HCT116 (cell line): ENCODE data around the gene SMARCA4. TPM values are rescaled to one million over a fixed set of nuclear protein-coding genes. Genes with fewer than 3 reads are reported as not detected.

ENCODE experiments used
- ATAC-seq: fragments of 200-7000 bp; cut with Tn5 transposase; 2 replicates; pipeline ENCODE4 v1.9.1; 2020; ENCODE audit warnings: mild to moderate bottlenecking, moderate library complexity
- BruUV-seq: library from RNA; stranded (reverse); fragments of 400-500 nt; replicated peaks from 2 replicates; lab custom pipeline; 2021; lab: Mats Ljungman, UMichigan
- CTCF ChIA-PET: fragments of 300-600 bp; sonication (Branson Sonifier 250); formaldehyde crosslinking; loops from one replicate; lab custom pipeline; 2021; ENCODE audit warnings: antibody characterized with exemption; lab: Charles Lee
- POLR2A ChIA-PET: fragments of 300-600, 350-600 bp; sonication (Branson Sonifier 250); formaldehyde crosslinking; loops from one replicate; lab custom pipeline; 2021; ENCODE audit warnings: antibody characterized with exemption; lab: Charles Lee
- RAD21 ChIA-PET, 2 experiments: fragments of 300-600 bp; sonication (Branson Sonifier 250); formaldehyde crosslinking; loops; one replicate each; lab custom pipeline; 2023; ENCODE audit warnings: low total read pairs in 2 of 2; ENCODE audit not compliant: uncharacterized antibody in 2 of 2, unreplicated experiment in 2 of 2, low non-redundant PET in 1 of 2; lab: Charles Lee
- DNase-seq: peaks from one replicate; pipeline ENCODE4 v3.0.0-alpha.2; 2010; ENCODE audit warnings: low read depth, low spot score
- H2AFZ ChIP-seq: fragments of 200-600 bp; shearing (Covaris generic), sonication (generic); 2 replicates; pipeline ENCODE4 v1.6.1; 2017; ENCODE audit warnings: low read depth, mixed run types, mixed read lengths, antibody characterized with exemption, low read length; ENCODE audit not compliant: poor library complexity, severe bottlenecking
- H3K27ac ChIP-seq: 2 replicates; pipeline ENCODE4 v1.5.1; 2012; ENCODE audit warnings: low read depth, low read length
- H3K27me3 ChIP-seq: fragments of 200-600 bp; sonication (generic); 2 replicates; pipeline ENCODE4 v1.6.1; 2016; ENCODE audit warnings: mixed run types, low read length, mixed read lengths; ENCODE audit not compliant: insufficient read depth
- H3K36me3 ChIP-seq, 2 experiments: fragments of 200-500 bp in 1 of 2; fragments of 200-600 bp in 1 of 2; sonication (Bioruptor generic) in 1 of 2; sonication (generic) in 1 of 2; 2 replicates each; pipeline versions ENCODE4 v1.5.1 to v1.6.1; 2014 to 2016; ENCODE audit warnings: low read length in 2 of 2, inconsistent platforms in 1 of 2, mixed read lengths in 1 of 2, mixed run types in 1 of 2; ENCODE audit not compliant: insufficient read depth in 2 of 2, control insufficient read depth in 1 of 2
- H3K4me1 ChIP-seq, 2 experiments: fragments of 200-600 bp in 1 of 2; sonication (generic) in 1 of 2; 2 replicates each; pipeline versions ENCODE4 v1.5.1 to v1.6.1; 2012 to 2017; ENCODE audit warnings: low read length in 2 of 2, inconsistent platforms in 1 of 2, mild to moderate bottlenecking in 1 of 2, mixed read lengths in 1 of 2, mixed run types in 1 of 2, moderate library complexity in 1 of 2; ENCODE audit not compliant: insufficient read depth in 2 of 2, control insufficient read depth in 1 of 2
- H3K4me2 ChIP-seq: fragments of 200-600 bp; sonication (generic); 2 replicates; pipeline ENCODE4 v1.6.1; 2017; ENCODE audit warnings: mixed run types, low read length, mixed read lengths
- H3K4me3 ChIP-seq, 2 experiments: fragments of 200-600 bp in 1 of 2; sonication (generic) in 1 of 2; replicated peaks in 1 of 2; 2 replicates each; pipeline ENCODE4 v1.5.1; 2011 to 2016; ENCODE audit warnings: low read length in 2 of 2, control low read depth in 1 of 2, low read depth in 1 of 2, mild to moderate bottlenecking in 1 of 2, mixed read lengths in 1 of 2, mixed run types in 1 of 2
- H3K79me2 ChIP-seq: fragments of 200-600 bp; sonication (generic); 2 replicates; pipeline ENCODE4 v1.6.1; 2017; ENCODE audit warnings: mild to moderate bottlenecking, mixed run types, low read length, moderate library complexity, mixed read lengths; ENCODE audit not compliant: insufficient read depth
- H3K9ac ChIP-seq: fragments of 200-600 bp; sonication (generic); 2 replicates; pipeline ENCODE4 v1.6.1; 2016; ENCODE audit warnings: low read length, mixed read lengths
- H3K9me2 ChIP-seq: fragments of 200-600 bp; sonication (generic), shearing (Covaris generic); 2 replicates; pipeline ENCODE4 v1.6.1; 2017; ENCODE audit warnings: mixed run types, mild to moderate bottlenecking, moderate library complexity; ENCODE audit not compliant: insufficient read depth
- H3K9me3 ChIP-seq, 2 experiments: fragments of 200-500 bp in 1 of 2; fragments of 200-600 bp in 1 of 2; sonication (Bioruptor generic) in 1 of 2; sonication (generic) in 1 of 2; 2 replicates each; pipeline ENCODE4 v1.6.1; 2014 to 2017; ENCODE audit warnings: low read length in 2 of 2, mixed read lengths in 2 of 2, inconsistent platforms in 1 of 2, low read depth in 1 of 2, mild to moderate bottlenecking in 1 of 2, mixed run types in 1 of 2, moderate library complexity in 1 of 2; ENCODE audit not compliant: control insufficient read depth in 1 of 2, insufficient read depth in 1 of 2
- H4K20me1 ChIP-seq: fragments of 200-600 bp; sonication (generic), shearing (Covaris generic); 2 replicates; pipeline ENCODE4 v1.6.1; 2017; ENCODE audit warnings: mixed run types, mild to moderate bottlenecking, moderate library complexity; ENCODE audit not compliant: insufficient read depth
- EZH2phosphoT487 ChIP-seq: fragments of 200-600 bp; IDR thresholded peaks from 2 replicates; pipeline ENCODE4 v1.6.1; 2018; ENCODE audit warnings: antibody characterized with exemption, borderline replicate concordance
- FOSL1 ChIP-seq: IDR thresholded peaks from 2 replicates; pipeline ENCODE4 v1.6.1; 2012; ENCODE audit warnings: low read depth
- POLR2A ChIP-seq: IDR thresholded peaks from 2 replicates; pipeline ENCODE4 v1.7.0; 2011; ENCODE audit warnings: borderline replicate concordance; ENCODE audit not compliant: insufficient read depth, insufficient read length; ENCODE audit errors: extremely low read depth
- RAD21 ChIP-seq: IDR thresholded peaks from 2 replicates; pipeline ENCODE4 v1.6.1; 2012; ENCODE audit warnings: low read depth, mild to moderate bottlenecking
- SIN3A ChIP-seq: IDR thresholded peaks from 2 replicates; pipeline ENCODE4 v1.6.1; 2012; ENCODE audit warnings: low read depth
- YY1 ChIP-seq: IDR thresholded peaks from 2 replicates; pipeline ENCODE4 v1.6.1; 2011; ENCODE audit warnings: low read length, low read depth, moderate library complexity, mild to moderate bottlenecking; ENCODE audit not compliant: insufficient replicate concordance; ENCODE audit errors: extremely low read depth
- ZFX ChIP-seq: fragments of 450-650 bp; IDR thresholded peaks from 2 replicates; pipeline ENCODE4 v1.6.1; 2017
- intact Hi-C: fragments of 100-400 bp; cut with micrococcal nuclease; formaldehyde crosslinking; loops from 2 replicates; pipeline ENCODE4 v1.10.0; 2022
- total RNA-seq: library from RNA; stranded (reverse); gene quantifications from one replicate; pipeline ENCODE4 v1.2.1, GENCODE V29; 2021; ENCODE audit not compliant: unreplicated experiment
- TF ChIP-seq, protein P1 (sequence below): IDR thresholded peaks from 2 replicates; pipeline ENCODE4 v1.6.1; 2012; ENCODE audit warnings: low read depth
- TF ChIP-seq, protein P2 (sequence below), 3 experiments: fragments of 200-600 bp in 1 of 3; sonication (generic) in 1 of 3; IDR thresholded peaks in 2 of 3; conservative IDR thresholded peaks in 1 of 3; 2 replicates each; pipeline ENCODE4 v1.5.1; 2012 to 2017; ENCODE audit warnings: low read depth in 2 of 3, low read length in 2 of 3, antibody characterized with exemption in 1 of 3, borderline replicate concordance in 1 of 3, control low read depth in 1 of 3, mild to moderate bottlenecking in 1 of 3, mixed read lengths in 1 of 3, mixed run types in 1 of 3, moderate library complexity in 1 of 3; ENCODE audit not compliant: insufficient read depth in 1 of 3

SMARCA4 gene
- total RNA-seq, 1 experiment from 2014 or later, result 116 TPM

DNA sequence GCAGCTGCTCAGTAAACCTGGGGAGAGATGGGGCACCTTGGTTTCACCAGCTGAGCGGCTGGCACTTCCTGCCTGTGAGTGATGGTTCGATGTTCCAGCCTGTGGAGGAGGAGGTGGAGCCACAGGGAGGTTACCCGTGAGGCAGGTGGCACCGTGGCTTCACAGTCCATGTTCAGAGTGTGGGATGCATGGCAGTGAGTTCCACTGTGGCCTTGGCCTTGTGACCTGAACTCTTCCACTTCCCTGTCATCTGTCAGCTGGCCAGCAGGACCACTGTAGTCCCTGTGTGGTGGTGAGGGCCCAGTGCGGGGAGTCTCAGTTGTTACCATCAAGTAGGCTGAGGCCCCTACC lies 16.9 kb downstream of the SMARCA4 start:
- H3K9me3 ChIP-seq, result no peaks in the 10 kb centered on the region
- H3K9ac ChIP-seq, result no peak overlapping the region
- H3K27me3 ChIP-seq, result no peaks in the 10 kb centered on the region
- H3K4me2 ChIP-seq, result no peak overlapping the region
- TF ChIP-seq RAD21 (no peak), ZFX (no peak), FOSL1 (no peak), YY1 (no peak), POLR2A (no peak), SIN3A (no peak), EZH2phosphoT487 (no peak)
- TF ChIP-seq, protein P1, sequence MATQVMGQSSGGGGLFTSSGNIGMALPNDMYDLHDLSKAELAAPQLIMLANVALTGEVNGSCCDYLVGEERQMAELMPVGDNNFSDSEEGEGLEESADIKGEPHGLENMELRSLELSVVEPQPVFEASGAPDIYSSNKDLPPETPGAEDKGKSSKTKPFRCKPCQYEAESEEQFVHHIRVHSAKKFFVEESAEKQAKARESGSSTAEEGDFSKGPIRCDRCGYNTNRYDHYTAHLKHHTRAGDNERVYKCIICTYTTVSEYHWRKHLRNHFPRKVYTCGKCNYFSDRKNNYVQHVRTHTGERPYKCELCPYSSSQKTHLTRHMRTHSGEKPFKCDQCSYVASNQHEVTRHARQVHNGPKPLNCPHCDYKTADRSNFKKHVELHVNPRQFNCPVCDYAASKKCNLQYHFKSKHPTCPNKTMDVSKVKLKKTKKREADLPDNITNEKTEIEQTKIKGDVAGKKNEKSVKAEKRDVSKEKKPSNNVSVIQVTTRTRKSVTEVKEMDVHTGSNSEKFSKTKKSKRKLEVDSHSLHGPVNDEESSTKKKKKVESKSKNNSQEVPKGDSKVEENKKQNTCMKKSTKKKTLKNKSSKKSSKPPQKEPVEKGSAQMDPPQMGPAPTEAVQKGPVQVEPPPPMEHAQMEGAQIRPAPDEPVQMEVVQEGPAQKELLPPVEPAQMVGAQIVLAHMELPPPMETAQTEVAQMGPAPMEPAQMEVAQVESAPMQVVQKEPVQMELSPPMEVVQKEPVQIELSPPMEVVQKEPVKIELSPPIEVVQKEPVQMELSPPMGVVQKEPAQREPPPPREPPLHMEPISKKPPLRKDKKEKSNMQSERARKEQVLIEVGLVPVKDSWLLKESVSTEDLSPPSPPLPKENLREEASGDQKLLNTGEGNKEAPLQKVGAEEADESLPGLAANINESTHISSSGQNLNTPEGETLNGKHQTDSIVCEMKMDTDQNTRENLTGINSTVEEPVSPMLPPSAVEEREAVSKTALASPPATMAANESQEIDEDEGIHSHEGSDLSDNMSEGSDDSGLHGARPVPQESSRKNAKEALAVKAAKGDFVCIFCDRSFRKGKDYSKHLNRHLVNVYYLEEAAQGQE, result no peak
- TF ChIP-seq, protein P2, sequence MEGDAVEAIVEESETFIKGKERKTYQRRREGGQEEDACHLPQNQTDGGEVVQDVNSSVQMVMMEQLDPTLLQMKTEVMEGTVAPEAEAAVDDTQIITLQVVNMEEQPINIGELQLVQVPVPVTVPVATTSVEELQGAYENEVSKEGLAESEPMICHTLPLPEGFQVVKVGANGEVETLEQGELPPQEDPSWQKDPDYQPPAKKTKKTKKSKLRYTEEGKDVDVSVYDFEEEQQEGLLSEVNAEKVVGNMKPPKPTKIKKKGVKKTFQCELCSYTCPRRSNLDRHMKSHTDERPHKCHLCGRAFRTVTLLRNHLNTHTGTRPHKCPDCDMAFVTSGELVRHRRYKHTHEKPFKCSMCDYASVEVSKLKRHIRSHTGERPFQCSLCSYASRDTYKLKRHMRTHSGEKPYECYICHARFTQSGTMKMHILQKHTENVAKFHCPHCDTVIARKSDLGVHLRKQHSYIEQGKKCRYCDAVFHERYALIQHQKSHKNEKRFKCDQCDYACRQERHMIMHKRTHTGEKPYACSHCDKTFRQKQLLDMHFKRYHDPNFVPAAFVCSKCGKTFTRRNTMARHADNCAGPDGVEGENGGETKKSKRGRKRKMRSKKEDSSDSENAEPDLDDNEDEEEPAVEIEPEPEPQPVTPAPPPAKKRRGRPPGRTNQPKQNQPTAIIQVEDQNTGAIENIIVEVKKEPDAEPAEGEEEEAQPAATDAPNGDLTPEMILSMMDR (IDR thresholded peaks at IDR 0.05 in 2 of 3, conservative IDR thresholded peaks at IDR 0.05 in 1 of 3; ENCODE audit: borderline replicate concordance in 1 of 3, insufficient read depth in 1 of 3, low read depth in 2 of 3, low read length in 2 of 3), result no peak
- BruUV-seq, result no TSS peak
- no peak overlapping the region for H3K27ac ChIP-seq
- ATAC-seq (no peak), DNase-seq (no peak)
- no peak overlapping the region for H3K4me3 ChIP-seq
- ChIA-PET POLR2A (no interaction called here), RAD21 (no interaction called here), CTCF (interaction anchor here (0.7 kb wide), 1 partner anchor 19 kb away, joined by 4 read pairs; no protein-coding TSS in a partner anchor)
- no peak overlapping the region for H2AFZ ChIP-seq
- peaks cover 95% of the 10 kb centered on the region for H3K79me2 ChIP-seq
- peaks cover 17 to 25% of the 10 kb centered on the region in 2 experiments for H3K4me1 ChIP-seq
- H4K20me1 ChIP-seq, result peaks cover 3% of the 10 kb centered on the region; the same call in 1 of the 2 replicates
- intact Hi-C loops, result no loop called here
- no peaks in the 10 kb centered on the region for H3K9me2 ChIP-seq
- H3K36me3 ChIP-seq, result no peaks in the 10 kb centered on the region; a peak in 1 of 4 replicates
